ENCODE measurements around the gene RAB22A. TPM values are rescaled to one million over a fixed set of nuclear protein-coding genes. Genes with fewer than 3 reads are reported as not detected.
A peak's percentile ranks its signal among the peaks of the same experiment; 100 is the strongest.

The RAB22A gene
- total RNA-seq, 1 donor from 2014 or later, result 22.6 TPM

- no peaks in the 10 kb centered on the region for H3K27me3 ChIP-seq (ENCODE audit: low read depth)
- H3K27ac ChIP-seq, result no peak overlapping the region
- no peaks in the 10 kb centered on the region for H3K36me3 ChIP-seq
- H3K4me3 ChIP-seq, result no peak overlapping the region
- TF ChIP-seq, protein P1, sequence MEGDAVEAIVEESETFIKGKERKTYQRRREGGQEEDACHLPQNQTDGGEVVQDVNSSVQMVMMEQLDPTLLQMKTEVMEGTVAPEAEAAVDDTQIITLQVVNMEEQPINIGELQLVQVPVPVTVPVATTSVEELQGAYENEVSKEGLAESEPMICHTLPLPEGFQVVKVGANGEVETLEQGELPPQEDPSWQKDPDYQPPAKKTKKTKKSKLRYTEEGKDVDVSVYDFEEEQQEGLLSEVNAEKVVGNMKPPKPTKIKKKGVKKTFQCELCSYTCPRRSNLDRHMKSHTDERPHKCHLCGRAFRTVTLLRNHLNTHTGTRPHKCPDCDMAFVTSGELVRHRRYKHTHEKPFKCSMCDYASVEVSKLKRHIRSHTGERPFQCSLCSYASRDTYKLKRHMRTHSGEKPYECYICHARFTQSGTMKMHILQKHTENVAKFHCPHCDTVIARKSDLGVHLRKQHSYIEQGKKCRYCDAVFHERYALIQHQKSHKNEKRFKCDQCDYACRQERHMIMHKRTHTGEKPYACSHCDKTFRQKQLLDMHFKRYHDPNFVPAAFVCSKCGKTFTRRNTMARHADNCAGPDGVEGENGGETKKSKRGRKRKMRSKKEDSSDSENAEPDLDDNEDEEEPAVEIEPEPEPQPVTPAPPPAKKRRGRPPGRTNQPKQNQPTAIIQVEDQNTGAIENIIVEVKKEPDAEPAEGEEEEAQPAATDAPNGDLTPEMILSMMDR (IDR thresholded peaks at IDR 0.05), result no peak
- intact Hi-C loops (cut with DNase I), result no loop called here
- H3K9me3 ChIP-seq, result no peaks in the 10 kb centered on the region
- no peak for DNase-seq
- peaks cover 31% of the 10 kb centered on the region for H3K4me1 ChIP-seq
- ATAC-seq, result no peak
Measured at GRCh38 chr20:58305061-58305460, 4.5 kb upstream of the RAB22A start.

DNA sequence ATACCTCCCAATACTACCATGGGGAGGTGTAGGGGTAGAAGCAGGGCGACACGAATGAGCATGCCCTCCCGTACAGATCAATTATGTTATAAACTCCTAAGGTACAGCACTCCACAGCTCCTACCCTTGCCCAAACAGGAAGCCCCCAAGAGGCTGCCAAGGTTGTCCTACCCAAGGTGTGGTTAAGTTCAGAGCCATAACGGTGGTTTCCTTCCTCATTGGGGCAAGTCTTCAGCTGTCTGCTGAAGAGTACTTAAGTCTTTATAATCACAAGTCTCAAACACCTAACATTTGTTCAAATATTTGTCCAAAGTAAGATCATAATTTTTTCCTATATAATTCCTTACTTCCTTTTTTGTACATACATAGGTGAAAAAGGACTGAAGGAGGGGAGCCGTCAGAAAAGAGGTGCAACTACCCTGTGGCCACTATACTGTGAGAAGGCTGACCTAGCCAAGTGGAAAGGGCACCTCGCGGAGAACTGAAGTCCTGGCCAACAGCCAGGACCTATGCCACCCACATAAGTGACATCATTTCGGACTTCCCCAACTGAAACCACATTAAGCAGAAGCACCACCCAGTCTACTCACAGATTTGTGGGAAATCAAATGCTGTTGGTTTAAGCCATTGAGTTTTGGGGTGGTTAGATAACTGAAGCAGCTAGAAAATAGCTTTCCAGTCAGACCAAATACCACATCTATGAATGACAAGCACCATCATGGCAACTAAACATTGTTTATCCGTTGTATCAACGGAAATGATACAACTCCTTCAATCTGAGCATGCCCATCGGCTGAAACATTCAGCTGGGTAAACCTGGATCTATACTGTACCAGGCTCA lies 2.9 kb upstream of the RAB22A start:
- ATAC-seq (peak; percentile 64 to 77), DNase-seq (peak; percentile 71)
- intact Hi-C loops (cut with DNase I), result no loop called here
- Histone ChIP-seq H3K36me3 (peaks cover 7% of the 10 kb centered on the region), H3K9me3 (no peaks in the 10 kb centered on the region), H3K27me3 (ENCODE audit: low read depth) (no peaks in the 10 kb centered on the region), H3K27ac (peak overlapping the region; percentile 24), H3K4me1 (peaks cover 44% of the 10 kb centered on the region), H3K4me3 (peak overlapping the region; percentile 4)
- TF ChIP-seq, protein P1 (IDR thresholded peaks at IDR 0.05), result no peak

DNA sequence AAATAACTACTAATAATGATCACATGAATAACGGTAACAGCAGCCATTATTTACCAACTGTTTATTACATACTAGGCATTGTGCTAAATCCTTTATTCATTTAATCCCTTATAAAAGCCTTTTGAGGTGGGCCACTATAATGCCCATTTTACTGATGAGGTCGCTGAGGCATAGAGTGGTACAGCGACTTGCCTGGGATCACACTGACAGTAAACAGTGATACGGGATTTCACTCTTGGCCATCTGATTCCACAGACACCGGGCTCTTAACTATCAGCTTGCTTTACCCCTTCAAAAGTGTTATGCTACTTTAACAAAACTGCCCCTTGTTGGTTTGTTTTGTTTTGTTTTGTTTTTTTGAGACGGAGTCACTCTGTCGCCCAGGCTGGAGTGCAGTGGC lies 2.2 kb upstream of the RAB22A start:
- Histone ChIP-seq H3K4me3 (peak overlapping the region; percentile 4), H3K27me3 (ENCODE audit: low read depth) (no peaks in the 10 kb centered on the region), H3K27ac (peak overlapping the region; percentile 24), H3K4me1 (peaks cover 44% of the 10 kb centered on the region), H3K36me3 (peaks cover 12% of the 10 kb centered on the region), H3K9me3 (no peaks in the 10 kb centered on the region)
- DNase-seq (no peak), ATAC-seq (no peak)
- TF ChIP-seq, protein P1 (IDR thresholded peaks at IDR 0.05), result no peak
- intact Hi-C loops (cut with DNase I), result no loop called here

DNA sequence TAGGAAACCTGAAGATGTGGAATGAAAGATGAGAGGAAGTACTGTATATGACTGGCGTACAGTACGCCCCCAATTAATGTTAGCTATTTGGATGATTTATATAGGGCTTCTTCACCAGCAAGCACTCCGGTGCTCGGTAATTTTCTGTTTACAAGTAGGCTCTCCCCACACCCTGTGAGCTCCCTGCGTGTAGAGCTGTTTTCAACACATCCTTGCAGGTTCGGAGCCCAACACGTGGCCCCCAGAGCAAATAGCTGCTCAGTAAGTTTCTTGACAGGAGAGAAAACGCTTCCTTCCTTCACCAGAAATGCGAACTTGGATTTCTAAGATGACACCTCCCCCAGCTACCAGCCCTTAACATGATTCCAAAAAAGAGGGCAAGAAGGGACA lies 1.2 kb upstream of the RAB22A start:
- Histone ChIP-seq H3K27me3 (ENCODE audit: low read depth) (no peaks in the 10 kb centered on the region), H3K36me3 (peaks cover 21% of the 10 kb centered on the region), H3K27ac (peak overlapping the region; percentile 69), H3K4me3 (peak overlapping the region; percentile 98), H3K4me1 (peaks cover 44% of the 10 kb centered on the region), H3K9me3 (no peaks in the 10 kb centered on the region)
- intact Hi-C loops (cut with DNase I), result no loop called here
- DNase-seq (no peak), ATAC-seq (no peak)
- TF ChIP-seq, protein P1 (IDR thresholded peaks at IDR 0.05), result no peak

DNA sequence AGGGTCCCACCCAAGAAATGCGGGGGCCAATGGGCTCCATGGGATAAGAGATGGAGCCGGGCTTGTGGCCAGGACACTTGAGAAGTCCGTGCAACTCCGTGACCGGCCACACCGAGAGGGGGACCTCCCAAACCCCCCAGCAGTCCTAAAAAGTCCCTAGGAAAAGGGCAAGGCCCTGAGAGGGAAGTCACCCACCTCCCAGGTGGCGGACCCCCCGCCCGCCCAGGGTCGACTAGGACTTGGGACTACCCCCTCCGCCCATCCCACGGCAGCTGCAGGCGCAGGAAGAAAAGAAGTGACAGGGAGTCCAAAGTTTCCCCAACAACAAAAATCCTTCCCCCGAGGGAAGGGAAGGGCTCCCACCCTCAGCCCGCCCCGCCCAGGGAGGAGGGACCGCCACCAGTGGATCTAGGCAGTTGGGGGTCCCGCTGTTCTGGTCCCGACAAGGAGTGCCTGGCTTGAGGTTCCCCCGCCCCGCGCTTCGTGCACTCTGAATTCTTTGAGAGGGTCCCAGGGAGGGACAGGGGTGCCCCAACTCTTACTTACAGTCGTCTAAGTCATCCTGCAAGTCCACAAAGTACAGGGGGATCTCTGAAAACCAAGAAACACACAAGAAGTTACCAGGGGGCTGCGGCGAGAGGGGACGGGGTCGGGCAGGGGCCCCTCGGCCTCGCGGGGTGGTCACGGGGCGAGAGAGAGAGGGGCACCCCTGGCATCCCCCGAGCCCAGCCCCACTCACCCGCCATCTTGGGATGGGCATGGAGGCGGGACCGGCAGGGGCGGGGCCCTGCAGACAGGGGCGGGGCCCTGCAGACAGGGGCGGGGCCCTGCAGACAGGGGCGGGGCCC lies 611 bp upstream of the RAB22A start:
- DNase-seq, result peak; percentile 77
- Histone ChIP-seq H3K4me1 (peaks cover 44% of the 10 kb centered on the region), H3K36me3 (peaks cover 27% of the 10 kb centered on the region), H3K4me3 (peak overlapping the region; percentile 98), H3K27me3 (ENCODE audit: low read depth) (no peaks in the 10 kb centered on the region), H3K9me3 (no peaks in the 10 kb centered on the region), H3K27ac (peak overlapping the region; percentile 69)
- TF ChIP-seq, protein P1 (IDR thresholded peaks at IDR 0.05), result no peak
- intact Hi-C loops (cut with DNase I), result no loop called here
- ATAC-seq, result peak; percentile 78 to 88
